Endothelial cell (in vitro differentiated cells): Measurements from ENCODE around the gene RPAP3. TPM values are rescaled to one million over a fixed set of nuclear protein-coding genes. Genes with fewer than 3 reads are reported as not detected.

Experiments used
- DNase-seq: peaks from one replicate; pipeline ENCODE4 v3.0.0; 2021; ENCODE audit warnings: low spot score
- H3K27ac Mint-ChIP-seq: one replicate; pipeline ENCODE4 v1.8.0; 2021; ENCODE audit warnings: mixed read lengths, inconsistent platforms; ENCODE audit not compliant: unreplicated experiment
- H3K27me3 Mint-ChIP-seq: one replicate; pipeline ENCODE4 v1.8.0; 2021; ENCODE audit warnings: mild to moderate bottlenecking, moderate library complexity, mixed read lengths, inconsistent platforms; ENCODE audit not compliant: unreplicated experiment
- H3K36me3 Mint-ChIP-seq: one replicate; pipeline ENCODE4 v1.8.0; 2021; ENCODE audit warnings: mild to moderate bottlenecking, low read depth, mixed read lengths, inconsistent platforms; ENCODE audit not compliant: unreplicated experiment
- H3K4me1 Mint-ChIP-seq: one replicate; pipeline ENCODE4 v1.8.0; 2021; ENCODE audit warnings: mild to moderate bottlenecking, mixed read lengths, inconsistent platforms; ENCODE audit not compliant: unreplicated experiment
- H3K4me3 Mint-ChIP-seq: one replicate; pipeline ENCODE4 v1.8.0; 2021; ENCODE audit warnings: mild to moderate bottlenecking, mixed read lengths, inconsistent platforms; ENCODE audit not compliant: unreplicated experiment
- H3K9me3 Mint-ChIP-seq: one replicate; pipeline ENCODE4 v1.8.0; 2021; ENCODE audit warnings: mixed read lengths, inconsistent platforms; ENCODE audit not compliant: unreplicated experiment
- CTCF ChIP-seq: fragments of 200-600 bp; sonication (generic); IDR thresholded peaks from one replicate; pipeline ENCODE4 v1.5.0; 2021; ENCODE audit warnings: antibody characterized with exemption; ENCODE audit not compliant: unreplicated experiment
- total RNA-seq: library from RNA; stranded (reverse); fragmentation: NEBNext Ultra II Directional; extraction: Animal tissue kit (Norgen Biotek cat#: 25700); gene quantifications from one replicate; pipeline ENCODE4 v1.2.1, GENCODE V29; 2021; ENCODE audit not compliant: unreplicated experiment

RPAP3 gene
- total RNA-seq, 1 donor from 2014 or later, result 36.8 TPM

- DNase-seq, result no peak
- TF ChIP-seq CTCF, result no peak
- Mint-ChIP-seq H3K9me3 (no peaks in the 10 kb centered on the region), H3K27ac (no peak overlapping the region), H3K4me1 (peaks cover 18% of the 10 kb centered on the region), H3K4me3 (no peak overlapping the region), H3K27me3 (peaks cover 24% of the 10 kb centered on the region), H3K36me3 (peaks cover 52% of the 10 kb centered on the region)
These were observed 40.2 kb upstream of the RPAP3 start for GRCh38 chr12:47746073-47746472.

GRCh38 chr12:47745485-47746041 is 39.7 kb upstream of the RPAP3 start:
- H3K4me1 Mint-ChIP-seq, result peaks cover 18% of the 10 kb centered on the region
- no peak overlapping the region for H3K27ac Mint-ChIP-seq
- no peaks in the 10 kb centered on the region for H3K9me3 Mint-ChIP-seq
- DNase-seq, result no peak
- peaks cover 52% of the 10 kb centered on the region for H3K36me3 Mint-ChIP-seq
- H3K27me3 Mint-ChIP-seq, result peaks cover 24% of the 10 kb centered on the region
- no peak for TF ChIP-seq CTCF
- no peak overlapping the region for H3K4me3 Mint-ChIP-seq

- Mint-ChIP-seq H3K9me3 (no peaks in the 10 kb centered on the region), H3K36me3 (peaks cover 50% of the 10 kb centered on the region), H3K27me3 (peaks cover 23% of the 10 kb centered on the region), H3K27ac (peak overlapping the region; percentile 20), H3K4me3 (peak overlapping the region; percentile 38), H3K4me1 (peaks cover 18% of the 10 kb centered on the region)
- TF ChIP-seq CTCF, result no peak
- DNase-seq, result no peak
These were observed 39.1 kb upstream of the RPAP3 start for GRCh38 chr12:47744778-47745436.

GRCh38 chr12:47744005-47744651 is 38.3 kb upstream of the RPAP3 start:
- peaks cover 23% of the 10 kb centered on the region for H3K27me3 Mint-ChIP-seq

More at GRCh38 chr12:47744005-47744651, 38.3 kb upstream of the RPAP3 start:
- H3K4me1 Mint-ChIP-seq, result peaks cover 16% of the 10 kb centered on the region
- DNase-seq, result no peak
- H3K4me3 Mint-ChIP-seq, result peak overlapping the region; percentile 38
- H3K27ac Mint-ChIP-seq, result peak overlapping the region; percentile 20
- peaks cover 52% of the 10 kb centered on the region for H3K36me3 Mint-ChIP-seq
- H3K9me3 Mint-ChIP-seq, result no peaks in the 10 kb centered on the region
- TF ChIP-seq CTCF, result peak; percentile 49
